GM12865 (cell line): ENCODE results near the gene UTP4.
"Not testable (repeated sequence)": the region's sequence is repeated elsewhere in the genome, so short reads cannot be mapped to it uniquely, and the experiment has no call there.

Experiments
- DNase-seq: peaks from one replicate; pipeline ENCODE4 v3.0.0; 2010; ENCODE audit warnings: low read depth
- H3K4me3 ChIP-seq: 2 replicates; pipeline ENCODE4 v1.5.1; 2011; ENCODE audit warnings: mild to moderate bottlenecking, low read depth, low read length, control low read depth
- TF ChIP-seq, protein P1 (sequence below): IDR thresholded peaks from 2 replicates; pipeline ENCODE4 v1.5.1; 2011; ENCODE audit warnings: low read length, control low read depth, low read depth, inconsistent platforms; ENCODE audit not compliant: insufficient read depth; ENCODE audit errors: missing control alignments

UTP4 gene

DNA sequence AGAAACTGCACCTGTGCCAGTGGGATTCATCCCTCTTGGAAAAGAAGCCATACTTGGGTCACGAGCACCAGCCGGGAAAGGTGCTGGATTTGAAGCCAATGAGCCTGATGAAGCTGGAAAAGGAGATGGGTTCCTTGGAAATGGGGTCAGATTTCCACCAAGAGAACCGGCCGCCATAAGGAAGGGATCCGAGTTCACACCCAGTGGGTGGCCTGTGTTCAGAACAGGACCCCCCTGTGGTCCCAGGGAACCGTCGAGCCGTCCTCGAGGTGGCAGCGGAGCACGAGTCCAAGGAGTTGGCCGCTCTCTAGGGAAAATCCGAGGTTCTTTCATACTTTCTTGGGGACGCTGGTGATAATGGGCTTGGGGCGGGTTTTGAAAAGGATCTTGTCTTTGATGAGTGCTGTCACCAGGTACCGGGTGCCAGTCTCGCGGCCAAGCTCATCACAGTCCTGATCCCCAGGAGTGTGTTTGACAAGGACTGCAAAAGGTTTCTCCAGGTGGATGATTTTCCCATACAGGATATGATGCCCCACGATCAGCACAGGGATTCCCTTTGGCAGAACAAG, 12.3 kb upstream of the UTP4 start:
- DNase-seq: no peak
- TF ChIP-seq, protein P1, sequence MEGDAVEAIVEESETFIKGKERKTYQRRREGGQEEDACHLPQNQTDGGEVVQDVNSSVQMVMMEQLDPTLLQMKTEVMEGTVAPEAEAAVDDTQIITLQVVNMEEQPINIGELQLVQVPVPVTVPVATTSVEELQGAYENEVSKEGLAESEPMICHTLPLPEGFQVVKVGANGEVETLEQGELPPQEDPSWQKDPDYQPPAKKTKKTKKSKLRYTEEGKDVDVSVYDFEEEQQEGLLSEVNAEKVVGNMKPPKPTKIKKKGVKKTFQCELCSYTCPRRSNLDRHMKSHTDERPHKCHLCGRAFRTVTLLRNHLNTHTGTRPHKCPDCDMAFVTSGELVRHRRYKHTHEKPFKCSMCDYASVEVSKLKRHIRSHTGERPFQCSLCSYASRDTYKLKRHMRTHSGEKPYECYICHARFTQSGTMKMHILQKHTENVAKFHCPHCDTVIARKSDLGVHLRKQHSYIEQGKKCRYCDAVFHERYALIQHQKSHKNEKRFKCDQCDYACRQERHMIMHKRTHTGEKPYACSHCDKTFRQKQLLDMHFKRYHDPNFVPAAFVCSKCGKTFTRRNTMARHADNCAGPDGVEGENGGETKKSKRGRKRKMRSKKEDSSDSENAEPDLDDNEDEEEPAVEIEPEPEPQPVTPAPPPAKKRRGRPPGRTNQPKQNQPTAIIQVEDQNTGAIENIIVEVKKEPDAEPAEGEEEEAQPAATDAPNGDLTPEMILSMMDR: no peak
- no peak overlapping the region for H3K4me3 ChIP-seq

DNA sequence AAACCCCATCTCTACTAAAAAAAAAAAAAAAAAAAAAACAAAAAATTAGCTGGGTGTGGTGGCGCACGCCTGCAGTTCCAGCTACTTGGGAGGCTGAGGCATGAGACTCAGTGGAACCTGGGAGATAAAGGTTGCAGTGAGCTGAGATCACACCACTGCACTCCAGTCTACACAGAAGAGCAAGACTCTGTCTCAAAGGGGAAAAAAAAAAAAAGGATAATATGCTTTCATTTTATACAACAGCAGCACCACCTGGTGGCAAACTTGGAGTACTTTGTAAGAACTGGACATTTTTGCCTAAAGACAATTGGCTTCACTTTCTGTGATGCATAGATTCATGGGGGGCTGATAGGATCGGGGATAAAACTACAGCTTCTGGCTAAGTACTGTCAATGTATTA, 8.5 kb upstream of the UTP4 start:
- TF ChIP-seq, protein P1: peak; percentile 49
- H3K4me3 ChIP-seq: no peak overlapping the region
- peak; percentile 79 for DNase-seq

DNA sequence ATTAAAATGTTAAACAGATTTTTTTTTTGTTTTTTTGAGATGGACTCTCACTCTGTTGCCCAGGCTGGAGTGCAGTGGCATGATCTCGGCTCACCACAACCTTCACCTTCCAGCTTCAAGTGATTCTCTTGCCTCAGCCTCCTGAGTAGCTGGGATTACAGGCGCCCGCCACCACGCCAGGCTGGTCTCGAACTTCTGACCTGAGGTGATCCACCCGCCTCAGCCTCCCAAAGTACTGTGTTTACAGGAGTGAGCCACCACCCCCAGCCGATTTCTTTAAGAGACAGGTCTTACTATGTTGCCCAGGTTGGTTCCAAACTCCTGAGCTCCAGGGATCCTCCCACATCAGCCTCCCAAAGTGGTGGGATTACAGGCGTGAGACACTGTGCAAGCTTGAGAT, 8.0 kb upstream of the UTP4 start:
- DNase-seq, H3K4me3 ChIP-seq: not testable (repeated sequence)

DNA sequence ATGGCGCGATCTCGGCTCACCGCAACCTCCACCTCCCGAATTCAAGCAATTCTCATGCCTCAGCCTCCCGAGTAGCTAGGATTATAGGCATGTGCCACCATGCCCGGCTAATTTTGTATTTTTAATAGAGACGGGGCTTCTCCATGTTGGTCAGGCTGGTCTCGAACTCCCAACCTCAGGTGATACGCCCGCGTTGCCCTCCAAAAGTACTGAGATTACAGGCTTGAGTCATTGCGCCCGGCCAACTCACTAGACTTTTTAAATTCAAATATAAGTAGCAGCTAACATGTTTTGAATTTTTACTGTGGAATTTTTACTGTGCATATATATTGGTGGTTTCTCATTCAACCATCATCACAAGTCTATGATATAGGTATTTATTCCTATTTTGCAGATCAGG, 7.5 kb upstream of the UTP4 start:
- not testable (repeated sequence) for DNase-seq

DNA sequence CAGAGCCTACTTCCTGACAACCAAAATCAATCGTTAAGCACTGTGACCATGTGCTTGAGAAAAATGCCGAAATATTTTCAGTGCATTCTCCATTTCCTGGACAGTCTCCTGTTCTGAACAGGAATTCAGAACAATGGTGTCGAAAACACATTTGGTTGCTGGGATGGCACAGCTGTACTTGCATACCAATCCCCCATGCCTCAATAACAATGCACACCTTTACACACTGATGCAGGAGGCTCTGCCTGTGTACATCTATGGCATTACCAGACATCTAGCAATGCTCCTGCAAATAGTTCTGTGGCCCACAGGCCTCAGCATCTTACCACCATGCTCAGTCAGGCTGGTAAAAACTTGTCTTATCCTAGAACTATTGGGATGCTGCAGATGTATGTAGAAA, 6.2 kb upstream of the UTP4 start:
- DNase-seq: no peak
- no peak overlapping the region for H3K4me3 ChIP-seq
- TF ChIP-seq, protein P1: no peak

More for the DNA sequence above, 7.5 kb upstream of the UTP4 start:
- H3K4me3 ChIP-seq: not testable (repeated sequence)

DNA sequence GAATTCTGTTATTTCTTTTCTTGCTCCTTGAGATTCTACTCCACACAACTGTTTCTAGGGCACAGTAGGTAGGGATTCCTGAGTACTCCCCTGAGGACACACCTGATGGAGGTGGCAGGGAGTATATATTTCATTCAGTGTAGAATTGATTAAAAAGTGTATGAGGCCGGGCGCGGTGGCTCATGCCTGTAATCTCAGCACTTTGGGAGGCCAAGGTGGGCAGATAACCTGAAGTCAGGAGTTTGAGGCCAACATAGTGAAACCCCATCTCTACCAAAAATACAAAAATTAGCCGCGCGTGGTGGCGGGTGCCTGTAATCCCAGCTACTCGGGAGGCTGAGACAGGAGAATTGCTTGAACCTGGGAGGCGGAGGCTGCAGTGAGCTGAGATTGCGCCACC, 5.6 kb upstream of the UTP4 start:
- not testable (repeated sequence) for DNase-seq, H3K4me3 ChIP-seq

DNA sequence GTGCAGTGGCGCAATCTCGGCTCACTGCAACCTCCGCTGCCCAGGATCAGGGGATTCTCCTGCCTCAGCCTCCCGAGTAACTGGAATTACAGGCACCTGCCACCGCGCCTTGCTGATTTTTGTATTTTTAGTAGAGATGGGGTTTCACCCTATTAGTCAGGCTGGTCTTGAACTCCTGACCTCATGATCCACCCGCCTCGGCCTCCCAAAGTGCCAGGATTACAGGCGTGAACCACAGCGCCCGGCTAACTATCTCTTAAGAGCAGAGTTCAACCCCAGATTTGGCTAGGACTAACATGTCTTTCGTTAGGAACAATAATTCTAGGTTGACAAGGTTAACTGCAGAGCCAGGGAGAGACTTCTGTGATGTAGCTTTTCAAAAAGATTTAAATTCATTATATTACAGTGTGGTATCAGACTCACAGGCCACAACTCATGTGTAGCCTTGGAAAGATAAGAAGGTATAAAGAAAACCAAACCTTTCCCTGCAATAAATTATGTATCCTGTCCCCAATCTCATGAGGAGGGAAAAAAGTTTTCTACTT, 4.4 kb upstream of the UTP4 start:
- DNase-seq: no peak
- no peak overlapping the region for H3K4me3 ChIP-seq
- TF ChIP-seq, protein P1: no peak

DNA sequence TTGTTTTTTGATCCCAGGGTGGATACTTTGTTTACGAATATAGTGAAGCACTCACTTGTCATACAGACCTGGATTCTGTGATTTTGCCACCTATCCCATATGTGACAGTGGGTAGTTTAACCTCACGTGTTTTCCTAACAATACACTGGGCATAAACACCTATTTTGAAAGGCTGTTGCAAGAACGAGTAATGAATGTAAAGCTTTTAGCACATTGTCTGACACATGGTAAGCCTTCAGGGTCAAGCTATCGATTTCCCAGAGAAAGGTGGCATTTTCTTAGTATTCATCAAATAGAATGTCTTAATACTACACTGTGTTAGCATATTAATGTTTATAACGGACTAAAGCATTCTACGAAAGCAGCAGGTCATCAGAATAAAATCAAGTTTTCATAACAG, 2.0 kb upstream of the UTP4 start:
- no peak for DNase-seq
- H3K4me3 ChIP-seq: no peak overlapping the region
- TF ChIP-seq, protein P1: no peak

DNA sequence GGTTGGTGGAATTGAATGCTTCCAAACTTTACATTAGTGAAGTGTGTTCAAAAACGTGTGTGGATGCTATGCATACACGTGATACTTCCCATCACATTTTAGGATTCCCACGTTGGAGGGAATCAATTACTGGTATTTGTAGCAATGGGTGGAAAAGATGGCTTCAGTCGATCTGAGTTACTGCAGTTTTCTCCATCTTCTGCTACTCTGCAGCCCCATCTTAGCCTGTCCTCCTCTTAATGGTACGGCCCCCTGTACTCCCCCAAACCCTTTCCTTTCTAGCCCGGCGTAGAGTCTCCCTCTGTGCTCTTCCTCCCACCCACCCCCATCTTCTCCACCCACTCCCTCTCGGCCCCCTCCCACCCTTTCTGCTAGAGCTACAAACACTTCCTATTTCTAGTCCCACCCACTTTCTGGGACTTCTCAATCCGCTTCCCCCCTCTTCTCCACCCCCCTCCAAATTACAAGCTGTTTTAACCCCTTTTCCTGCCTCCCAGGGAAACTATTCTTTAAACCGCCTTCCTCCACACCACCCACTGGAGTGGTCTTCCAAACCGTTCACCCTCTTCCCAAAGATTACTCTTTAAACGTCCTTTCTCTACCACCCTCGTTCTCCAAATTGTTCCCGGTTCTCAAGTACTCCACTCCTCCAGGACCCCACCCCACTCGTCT, 1.1 kb upstream of the UTP4 start:
- DNase-seq: peak; percentile 46
- TF ChIP-seq, protein P1: no peak
- H3K4me3 ChIP-seq: peak overlapping the region; percentile 80
